KMS-11 (cell line): ENCODE data around the gene EVX1.

Experiments
- H2AFZ ChIP-seq: fragments of 200-600 bp; sonication (generic); 2 replicates; pipeline ENCODE4 v1.6.1; 2016; ENCODE audit warnings: antibody characterized with exemption, mixed run types, low read depth
- H3K27ac ChIP-seq: fragments of 200-600 bp; sonication (generic); 2 replicates; pipeline ENCODE4 v1.6.1; 2016; ENCODE audit warnings: mild to moderate bottlenecking, mixed run types
- H3K27me3 ChIP-seq: fragments of 200-600 bp; sonication (generic); 2 replicates; pipeline ENCODE4 v1.6.1; 2017; ENCODE audit warnings: mild to moderate bottlenecking, low read depth, mixed run types, moderate library complexity; ENCODE audit not compliant: insufficient read depth
- H3K36me3 ChIP-seq: fragments of 200-600 bp; sonication (generic); 2 replicates; pipeline ENCODE4 v1.6.1; 2017; ENCODE audit warnings: mild to moderate bottlenecking, mixed run types; ENCODE audit not compliant: insufficient read depth
- H3K4me1 ChIP-seq: fragments of 200-600 bp; sonication (generic); 2 replicates; pipeline ENCODE4 v1.6.1; 2016; ENCODE audit warnings: mild to moderate bottlenecking, low read depth, mixed run types; ENCODE audit not compliant: poor library complexity, severe bottlenecking
- H3K4me2 ChIP-seq: fragments of 200-600 bp; sonication (generic); 2 replicates; pipeline ENCODE4 v1.7.0; 2016; ENCODE audit warnings: mild to moderate bottlenecking, mixed run types
- H3K4me3 ChIP-seq: fragments of 200-600 bp; sonication (generic); IDR thresholded peaks from 2 replicates; pipeline ENCODE4 v1.6.1; 2017; ENCODE audit warnings: low read depth, low read length, mixed read lengths; ENCODE audit not compliant: insufficient read depth
- H3K79me2 ChIP-seq: fragments of 200-600 bp; sonication (generic); 2 replicates; pipeline ENCODE4 v1.6.1; 2016; ENCODE audit warnings: low read depth, mixed run types; ENCODE audit not compliant: insufficient read depth
- H3K9ac ChIP-seq: fragments of 200-600 bp; sonication (generic); 2 replicates; pipeline ENCODE4 v1.6.1; 2016; ENCODE audit warnings: mild to moderate bottlenecking, mixed run types
- H4K20me1 ChIP-seq: fragments of 200-600 bp; sonication (generic); 2 replicates; pipeline ENCODE4 v1.6.1; 2016; ENCODE audit warnings: mild to moderate bottlenecking, mixed run types; ENCODE audit not compliant: insufficient read depth
- TF ChIP-seq, protein P1 (sequence below): fragments of 200-600 bp; sonication (generic); conservative IDR thresholded peaks from 2 replicates; pipeline ENCODE4 v1.6.1; 2017; ENCODE audit warnings: low read depth, mild to moderate bottlenecking, antibody characterized with exemption, low read length, moderate library complexity, mixed read lengths

The EVX1 gene

DNA sequence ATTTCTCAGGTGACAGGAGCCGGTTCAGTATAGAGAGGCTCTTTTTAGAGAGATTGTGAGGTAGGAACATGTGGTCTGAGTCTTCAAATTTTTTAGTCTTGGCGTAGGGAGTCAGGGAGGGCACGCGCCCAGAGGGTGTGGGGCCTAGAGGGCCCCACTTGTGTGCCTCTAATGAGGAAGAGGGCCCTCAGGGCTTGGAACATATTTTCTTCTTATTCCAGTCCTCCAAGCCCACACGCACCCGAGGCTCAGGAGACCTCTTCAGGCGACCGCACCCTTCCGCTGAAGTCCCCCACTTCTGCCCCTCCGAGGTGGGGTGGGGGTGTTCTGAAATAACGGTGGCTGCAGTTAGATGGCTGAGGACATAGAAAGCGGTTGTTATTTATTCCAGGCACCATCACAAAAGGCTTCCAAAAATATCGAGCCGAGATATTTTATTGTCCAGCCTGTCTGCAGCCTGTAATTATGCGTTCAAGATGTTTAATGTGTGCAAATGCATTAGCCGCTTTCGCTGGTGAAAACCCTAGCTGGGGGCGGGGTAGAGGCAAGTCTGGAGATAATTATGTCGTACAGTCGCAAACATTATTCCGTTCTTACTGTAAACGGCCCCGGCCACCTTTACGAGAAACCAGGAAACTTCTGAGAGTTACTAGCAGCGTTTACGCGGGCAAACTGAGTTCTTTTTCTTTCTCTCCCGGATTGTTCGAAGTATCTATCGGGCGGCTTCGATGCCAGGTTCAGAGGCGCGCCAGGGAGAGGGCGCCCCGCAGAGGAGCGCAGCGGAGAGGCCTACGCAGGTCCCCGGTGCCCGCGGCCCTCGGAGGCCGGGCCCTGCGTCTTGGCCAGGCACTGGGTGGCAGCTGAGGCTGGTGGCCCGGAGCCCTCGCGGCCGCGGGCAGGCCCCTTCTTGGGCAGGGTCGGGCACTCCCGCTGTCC, 29.8 kb upstream of the EVX1 start:
- TF ChIP-seq, protein P1, sequence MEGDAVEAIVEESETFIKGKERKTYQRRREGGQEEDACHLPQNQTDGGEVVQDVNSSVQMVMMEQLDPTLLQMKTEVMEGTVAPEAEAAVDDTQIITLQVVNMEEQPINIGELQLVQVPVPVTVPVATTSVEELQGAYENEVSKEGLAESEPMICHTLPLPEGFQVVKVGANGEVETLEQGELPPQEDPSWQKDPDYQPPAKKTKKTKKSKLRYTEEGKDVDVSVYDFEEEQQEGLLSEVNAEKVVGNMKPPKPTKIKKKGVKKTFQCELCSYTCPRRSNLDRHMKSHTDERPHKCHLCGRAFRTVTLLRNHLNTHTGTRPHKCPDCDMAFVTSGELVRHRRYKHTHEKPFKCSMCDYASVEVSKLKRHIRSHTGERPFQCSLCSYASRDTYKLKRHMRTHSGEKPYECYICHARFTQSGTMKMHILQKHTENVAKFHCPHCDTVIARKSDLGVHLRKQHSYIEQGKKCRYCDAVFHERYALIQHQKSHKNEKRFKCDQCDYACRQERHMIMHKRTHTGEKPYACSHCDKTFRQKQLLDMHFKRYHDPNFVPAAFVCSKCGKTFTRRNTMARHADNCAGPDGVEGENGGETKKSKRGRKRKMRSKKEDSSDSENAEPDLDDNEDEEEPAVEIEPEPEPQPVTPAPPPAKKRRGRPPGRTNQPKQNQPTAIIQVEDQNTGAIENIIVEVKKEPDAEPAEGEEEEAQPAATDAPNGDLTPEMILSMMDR, result no peak
- Histone ChIP-seq H3K4me2 (no peak overlapping the region), H3K9ac (no peak overlapping the region), H3K79me2 (no peaks in the 10 kb centered on the region), H3K27me3 (no peaks in the 10 kb centered on the region), H4K20me1 (no peaks in the 10 kb centered on the region), H3K4me3 (no peak overlapping the region), H3K27ac (no peak overlapping the region), H3K4me1 (no peaks in the 10 kb centered on the region), H3K36me3 (no peaks in the 10 kb centered on the region), H2AFZ (no peak overlapping the region)

DNA sequence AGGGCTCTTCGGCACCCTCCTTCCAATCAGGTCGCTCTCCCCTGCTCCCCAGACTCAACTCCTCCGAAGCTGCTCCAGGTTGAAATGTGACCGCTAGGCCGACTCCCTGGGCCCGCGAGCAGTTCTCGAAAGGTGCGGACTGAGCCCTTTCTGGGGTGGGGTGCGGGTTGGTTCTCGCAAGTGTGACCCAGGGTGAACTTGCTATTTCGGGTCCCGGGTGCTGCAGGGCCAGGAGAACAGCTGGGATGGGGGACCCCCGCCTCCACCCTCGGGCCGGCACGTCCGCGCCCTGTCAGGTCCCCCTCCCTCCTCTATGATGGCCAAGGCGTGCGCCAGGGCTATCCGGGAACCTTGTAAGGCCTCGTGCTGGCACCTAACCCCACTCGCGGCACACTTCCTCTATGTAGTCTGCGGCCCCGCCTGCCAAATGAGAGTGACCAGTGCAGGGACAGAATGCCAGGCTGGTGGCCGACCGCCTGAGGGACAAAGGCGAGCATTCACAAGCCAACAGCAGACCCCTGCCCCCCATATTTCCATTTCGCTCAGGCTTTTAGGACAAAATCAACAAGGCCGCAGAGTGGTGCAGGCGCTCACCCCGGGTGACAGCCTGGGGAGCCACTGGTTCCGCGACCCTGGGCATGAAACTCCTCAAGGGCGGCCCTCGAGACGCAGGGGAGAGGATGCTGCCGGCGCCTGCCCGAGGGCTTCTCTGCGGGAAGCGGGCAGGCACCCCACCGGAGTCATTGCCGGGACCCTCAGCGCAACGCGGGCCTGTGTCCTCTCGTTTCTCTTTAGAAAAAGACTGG, 29.0 kb upstream of the EVX1 start:
- TF ChIP-seq, protein P1, result no peak
- no peaks in the 10 kb centered on the region for H3K27me3 ChIP-seq
- no peaks in the 10 kb centered on the region for H3K79me2 ChIP-seq
- H2AFZ ChIP-seq, result no peak overlapping the region
- no peaks in the 10 kb centered on the region for H3K36me3 ChIP-seq
- H3K4me1 ChIP-seq, result no peaks in the 10 kb centered on the region
- no peaks in the 10 kb centered on the region for H4K20me1 ChIP-seq
- no peak overlapping the region for H3K27ac ChIP-seq
- no peak overlapping the region for H3K4me3 ChIP-seq
- no peak overlapping the region for H3K9ac ChIP-seq
- H3K4me2 ChIP-seq, result no peak overlapping the region

DNA sequence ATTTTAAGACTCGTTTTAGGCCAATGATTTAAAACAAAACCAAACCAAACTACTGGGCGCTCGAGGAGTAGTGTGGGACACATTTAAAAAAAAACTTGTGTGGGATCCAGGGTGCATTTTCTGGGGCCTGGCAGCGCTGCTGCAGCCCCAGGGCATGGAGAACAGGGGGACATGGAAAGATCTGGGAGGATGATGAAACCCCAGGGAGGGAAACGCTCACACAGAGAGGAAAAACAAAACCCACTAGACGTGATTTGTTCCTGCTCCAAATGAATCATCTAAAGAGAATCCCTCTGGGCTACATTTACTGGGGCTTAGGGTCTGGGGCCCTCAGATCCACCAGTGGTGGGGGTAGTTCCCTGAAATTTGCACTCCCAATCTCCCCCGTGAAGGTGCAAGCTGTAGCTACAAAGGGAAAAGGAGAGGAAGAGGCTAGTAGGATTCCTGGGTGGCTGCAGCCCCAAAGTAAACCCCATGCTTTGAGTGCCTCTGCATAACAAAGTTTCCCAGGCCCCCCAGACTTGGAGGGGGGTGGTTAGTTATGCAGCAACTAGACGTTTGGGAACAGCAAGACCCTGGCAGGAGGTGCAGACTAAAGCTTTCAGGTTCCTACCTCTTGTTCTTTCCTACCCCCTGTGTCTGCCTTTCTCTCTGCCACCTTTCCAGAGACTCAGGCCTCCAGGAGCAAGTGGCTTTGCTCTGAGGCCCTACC, 28.2 kb upstream of the EVX1 start:
- Histone ChIP-seq H4K20me1 (no peaks in the 10 kb centered on the region), H3K4me3 (no peak overlapping the region), H3K9ac (no peak overlapping the region), H3K79me2 (no peaks in the 10 kb centered on the region), H3K27ac (no peak overlapping the region), H3K4me2 (no peak overlapping the region), H3K27me3 (no peaks in the 10 kb centered on the region), H3K4me1 (no peaks in the 10 kb centered on the region), H3K36me3 (no peaks in the 10 kb centered on the region), H2AFZ (no peak overlapping the region)
- TF ChIP-seq, protein P1, result no peak

DNA sequence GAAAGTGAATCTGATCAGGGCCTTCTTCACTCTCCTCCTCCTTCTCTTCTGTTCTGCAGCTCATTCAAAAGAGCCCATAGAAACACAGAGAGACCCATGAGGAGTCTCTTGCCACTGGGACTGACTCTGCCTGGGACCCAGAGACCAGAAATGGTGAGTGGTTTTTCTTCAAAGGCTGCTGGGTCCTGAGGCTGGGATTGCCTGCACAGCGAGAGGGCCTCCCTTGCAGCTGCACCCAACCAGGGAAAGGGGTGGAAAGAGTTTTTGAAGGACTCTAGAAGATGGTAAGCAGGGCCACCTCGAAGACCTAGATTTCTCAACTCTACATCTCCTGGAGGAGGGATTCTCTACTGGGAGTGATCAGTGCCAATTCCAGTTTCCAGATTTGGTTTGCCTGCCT, 27.2 kb upstream of the EVX1 start:
- TF ChIP-seq, protein P1, result no peak
- Histone ChIP-seq H3K36me3 (no peaks in the 10 kb centered on the region), H2AFZ (no peak overlapping the region), H3K4me2 (no peak overlapping the region), H3K4me1 (no peaks in the 10 kb centered on the region), H3K27ac (no peak overlapping the region), H3K79me2 (no peaks in the 10 kb centered on the region), H3K4me3 (no peak overlapping the region), H4K20me1 (no peaks in the 10 kb centered on the region), H3K27me3 (no peaks in the 10 kb centered on the region), H3K9ac (no peak overlapping the region)
